NCI-H1436 (cell line): ENCODE data around the gene BAK1.

ENCODE experiments used
- DNase-seq: peaks from one replicate; lab custom pipeline; 2025; lab: John Stamatoyannopoulos, UW

BAK1 gene

DNA sequence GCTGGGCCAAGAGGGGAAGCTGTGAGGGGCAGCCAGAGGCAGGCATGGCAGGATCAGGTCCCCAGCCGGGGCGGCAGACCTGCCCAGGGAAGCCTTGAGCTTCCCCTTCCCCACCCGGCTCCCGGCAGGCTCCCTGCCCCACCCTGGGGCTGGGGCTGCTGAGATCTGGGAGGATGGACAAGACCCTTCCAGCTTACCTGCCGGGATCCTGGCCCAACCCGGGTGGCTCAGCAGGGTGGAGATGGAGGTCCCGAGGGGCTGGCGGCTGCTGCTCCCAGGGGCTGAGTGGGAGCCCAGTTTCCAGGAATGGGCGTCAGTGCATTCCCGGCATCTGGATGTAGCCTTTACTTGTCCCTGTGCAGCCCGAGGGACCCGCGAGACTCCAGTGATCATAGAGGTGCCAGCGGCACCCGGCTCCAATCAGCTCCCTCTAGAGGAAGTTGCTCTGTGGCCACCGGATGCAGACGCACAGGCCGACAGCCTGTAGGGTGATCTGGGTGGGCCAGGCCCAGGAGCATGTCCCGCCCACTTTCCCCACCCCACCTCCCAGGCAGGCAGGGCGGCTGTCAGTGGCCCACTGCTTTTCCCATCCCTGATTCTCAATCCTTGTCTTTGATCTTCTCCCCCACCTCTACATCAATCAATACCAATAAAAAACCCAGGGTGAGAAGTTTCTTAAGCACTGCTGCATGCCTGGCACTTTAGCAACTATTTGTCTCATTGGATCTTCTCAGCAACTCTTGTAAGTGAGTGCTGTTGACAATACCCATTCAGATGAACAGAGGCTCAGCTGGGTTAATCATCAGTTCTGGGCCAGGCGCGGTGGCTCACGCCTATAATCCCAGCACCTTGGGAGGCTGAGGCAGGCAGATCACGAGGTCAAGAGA is at the start of gene BAK1:
Gene BAK1 (minus strand): TSS at position 449 of the 887 bp plus-strand sequence. CDS start 2,672 bp downstream, outside the sequence.
- peak; percentile 88 for DNase-seq

GRCh38 chr6:33628401-33628964 is 48.4 kb upstream of the BAK1 start:
- peak; percentile 77 for DNase-seq

GRCh38 chr6:33627876-33628275 is 47.8 kb upstream of the BAK1 start:
- no peak for DNase-seq

GRCh38 chr6:33624856-33625255 is 44.8 kb upstream of the BAK1 start:
- DNase-seq: no peak

DNA sequence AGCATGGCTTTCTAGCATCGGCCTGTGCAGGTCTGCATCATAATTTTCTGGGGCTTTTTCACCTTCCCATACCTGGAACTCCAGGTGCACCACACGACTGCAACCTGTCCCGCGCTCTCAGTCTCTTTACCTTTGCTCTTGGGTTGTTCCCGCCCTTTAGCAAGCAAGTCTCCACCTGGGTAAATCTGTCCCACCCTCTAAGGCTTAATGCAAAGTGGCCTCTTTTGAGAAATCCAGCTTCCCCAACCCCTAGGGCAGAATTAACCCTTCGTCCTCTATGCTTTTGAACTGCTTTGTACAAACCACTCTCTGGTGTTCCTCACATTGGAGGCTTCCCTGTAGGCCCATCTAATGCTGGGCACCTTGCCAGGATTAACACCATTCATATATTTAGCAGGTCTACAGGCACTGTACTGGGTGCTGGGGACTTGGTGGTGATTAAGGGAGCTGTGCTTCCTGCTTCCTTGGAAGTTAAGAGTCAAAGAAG is 43.9 kb upstream of the BAK1 start:
- DNase-seq: peak; percentile 36

DNA sequence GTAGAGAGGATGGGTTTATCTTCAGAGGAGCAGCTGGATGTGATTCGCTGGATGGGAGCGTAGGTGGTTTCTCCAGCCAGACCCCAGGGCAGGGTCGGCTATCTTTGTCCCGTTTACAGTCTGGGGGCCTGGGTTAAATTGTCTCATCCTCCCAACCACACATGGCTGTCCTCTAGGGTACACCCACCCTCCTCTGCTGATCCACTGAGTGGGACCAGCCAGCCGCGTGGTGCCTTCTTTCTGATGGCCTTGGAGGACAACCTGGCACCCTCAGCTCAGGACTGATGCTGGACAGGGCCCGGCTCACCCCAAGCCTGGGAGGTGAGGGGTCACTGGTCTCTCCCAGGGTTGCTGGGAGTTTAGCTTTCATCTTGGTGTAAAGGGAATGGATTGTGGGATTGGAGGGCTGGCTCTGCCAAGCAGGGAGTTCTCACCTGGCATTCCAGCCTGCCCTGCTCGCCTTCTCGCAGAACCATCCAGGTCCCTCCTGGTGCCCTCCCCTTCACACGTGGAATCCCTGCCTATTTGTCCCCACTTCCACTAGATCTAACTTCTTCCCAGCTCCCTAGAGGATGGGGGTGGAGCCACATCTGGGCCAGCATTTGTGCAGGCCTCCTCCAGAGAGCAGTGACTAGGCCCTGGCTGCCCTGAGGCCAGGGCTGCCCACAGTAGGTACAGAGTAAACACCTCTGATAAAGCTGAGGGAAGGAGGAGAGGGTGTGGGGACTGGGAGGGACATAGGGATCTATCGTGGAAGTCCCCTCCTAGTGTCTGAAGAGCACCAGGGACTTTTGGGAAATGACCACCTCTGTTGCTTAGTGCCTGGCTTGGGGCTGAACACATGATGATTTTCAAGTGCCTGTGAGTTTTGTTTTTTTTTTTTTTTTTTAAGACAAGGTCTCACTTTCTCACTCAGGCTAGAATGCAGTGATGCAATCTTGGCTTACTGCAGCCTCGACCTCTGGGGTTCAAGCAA is 42.7 kb upstream of the BAK1 start:
- no peak for DNase-seq

- DNase-seq: peak; percentile 36
Measured at GRCh38 chr6:33621711-33622388, 41.8 kb upstream of the BAK1 start.

GRCh38 chr6:33620856-33621710 is 41.0 kb upstream of the BAK1 start, which contains the start of gene ITPR3:
ITPR3 (plus strand) TSS chr6:33621322; CDS start chr6:33621603, 281 bp downstream.
- DNase-seq: peak; percentile 71

GRCh38 chr6:33620158-33620855 is 40.2 kb upstream of the BAK1 start:
- DNase-seq: peak; percentile 25

DNA sequence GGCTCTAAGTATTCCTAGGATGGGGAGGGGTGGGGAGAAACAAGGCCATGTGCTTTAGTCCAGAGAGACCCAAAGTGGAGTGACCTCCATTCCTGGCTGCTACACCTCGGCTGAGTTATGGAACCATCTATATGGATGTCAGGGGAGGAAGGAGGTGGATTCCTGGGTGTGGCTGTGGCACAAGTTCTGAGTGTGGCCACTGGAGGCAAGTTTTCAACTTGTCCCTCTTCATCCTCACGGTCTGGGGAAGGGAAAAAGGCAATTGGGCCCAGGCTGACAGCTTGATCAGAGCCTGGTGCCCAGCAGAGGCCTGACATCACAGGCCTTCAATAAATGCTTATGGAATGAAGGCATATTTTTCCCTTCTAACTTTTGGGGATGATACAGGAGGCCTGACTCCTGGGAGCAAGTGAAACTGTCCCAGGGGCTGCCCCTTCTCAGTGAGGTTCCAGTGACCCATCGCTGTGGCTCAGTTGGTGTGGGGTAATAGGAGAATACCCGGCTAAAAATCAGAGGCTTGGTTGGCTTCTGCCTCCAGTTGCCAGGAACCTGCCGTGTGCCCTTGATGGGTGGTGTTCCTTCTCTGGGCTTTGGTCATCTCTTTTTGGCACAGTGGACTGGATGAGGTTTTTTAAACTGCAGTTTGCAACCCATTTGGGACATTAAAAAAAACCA is 39.2 kb upstream of the BAK1 start:
- no peak for DNase-seq

- DNase-seq: no peak
Measured at GRCh38 chr6:33616913-33617312, 36.8 kb upstream of the BAK1 start.

GRCh38 chr6:33616113-33616512 is 36.0 kb upstream of the BAK1 start:
- no peak for DNase-seq

- DNase-seq: no peak
Measured at GRCh38 chr6:33613795-33614168, 33.7 kb upstream of the BAK1 start.

DNA sequence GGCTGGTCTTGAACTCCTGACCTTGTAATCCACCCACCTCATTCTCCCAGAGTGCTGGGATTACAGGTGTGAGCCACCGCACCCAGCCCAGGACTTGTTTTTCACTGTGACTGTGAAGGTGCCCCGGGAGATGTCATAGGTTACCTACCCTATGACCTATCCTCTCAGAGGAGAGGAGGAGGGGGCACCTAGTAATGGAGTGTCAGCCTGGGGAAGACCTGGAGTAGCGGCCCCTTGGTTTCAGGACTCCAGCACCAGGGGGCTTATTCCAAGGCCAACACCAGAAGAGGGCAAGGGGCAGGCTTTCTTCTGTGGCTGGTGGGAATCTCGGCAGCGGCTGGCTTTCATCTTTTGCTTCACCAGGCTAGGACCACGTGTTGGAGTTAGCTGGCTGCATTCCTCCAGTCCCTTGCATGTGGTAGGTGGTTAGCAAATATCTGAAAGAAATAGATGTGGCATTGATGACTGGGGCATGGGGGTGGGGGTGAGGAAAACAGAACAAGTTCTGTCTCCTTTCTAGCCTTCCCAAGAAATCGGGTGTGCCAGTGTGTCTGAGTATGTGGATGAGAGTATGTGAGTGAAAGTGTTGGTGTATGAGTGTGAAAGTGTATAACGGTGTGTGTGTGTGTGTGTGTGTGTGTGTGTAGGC is 33.2 kb upstream of the BAK1 start:
- no peak for DNase-seq

- DNase-seq: no peak
Measured at GRCh38 chr6:33610779-33611732, 31.0 kb upstream of the BAK1 start.

- DNase-seq: no peak
Measured at GRCh38 chr6:33610067-33610466, 30.0 kb upstream of the BAK1 start.

DNA sequence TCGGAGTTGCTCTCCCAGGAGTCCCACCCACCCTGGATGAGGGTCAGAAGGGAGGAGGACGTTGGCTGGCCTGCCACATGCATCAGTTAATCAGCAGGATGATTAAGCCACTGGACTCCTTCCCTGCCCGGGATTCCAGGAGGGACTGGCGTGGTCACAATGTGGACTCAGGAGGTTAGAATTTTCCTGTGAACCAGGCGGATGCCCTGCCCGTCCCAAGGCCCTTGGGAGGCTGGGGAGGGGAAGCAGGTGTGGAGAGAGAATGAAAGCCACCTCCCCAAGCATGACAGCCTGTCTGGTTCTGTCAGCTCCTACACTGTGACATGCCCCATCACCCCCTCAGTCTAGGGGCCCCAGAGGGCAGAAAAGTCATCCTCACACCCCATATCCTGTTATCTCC is 29.5 kb upstream of the BAK1 start:
- DNase-seq: no peak

DNA sequence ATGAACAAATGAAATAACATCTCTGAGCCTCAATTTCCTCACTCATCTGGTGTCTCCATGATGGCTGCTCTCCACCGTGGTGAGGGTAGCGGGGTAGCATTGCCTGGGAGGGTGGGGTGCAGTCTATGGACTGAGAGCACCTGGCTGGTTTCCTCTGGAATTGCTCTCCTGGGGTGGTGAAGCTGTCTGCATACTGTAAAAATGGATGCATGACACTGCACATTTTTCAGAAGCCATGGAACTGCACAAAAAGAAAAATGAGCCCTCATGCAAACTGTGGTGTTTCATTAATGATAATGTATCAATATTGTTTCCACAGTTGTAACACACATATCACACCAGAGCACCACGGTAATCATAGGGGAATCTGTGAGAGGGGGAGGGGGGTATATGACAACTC is 28.9 kb upstream of the BAK1 start:
- no peak for DNase-seq
